GM21723 (cell line): ENCODE results near the gene MUC4.
"Not testable (repeated sequence)": the region's sequence is repeated elsewhere in the genome, so short reads cannot be mapped to it uniquely, and the experiment has no call there.

Experiments used
- ATAC-seq: cut with Tn5 transposase; IDR thresholded peaks from one replicate; pipeline ENCODE4 v1.9.1; 2021; ENCODE audit warnings: mild to moderate bottlenecking, moderate library complexity; ENCODE audit not compliant: unreplicated experiment

MUC4 gene

GRCh38 chr3:195790901-195791300, 20.8 kb downstream of the MUC4 start:
- ATAC-seq: no peak

- ATAC-seq: no peak
Observed at GRCh38 chr3:195788711-195789581, 22.8 kb downstream of the MUC4 start.

- ATAC-seq: not testable (repeated sequence)
Observed at GRCh38 chr3:195785781-195786405, 25.8 kb downstream of the MUC4 start.

- ATAC-seq: not testable (repeated sequence)
Observed at GRCh38 chr3:195784031-195784430, 27.7 kb downstream of the MUC4 start.

- ATAC-seq: not testable (repeated sequence)
Observed at GRCh38 chr3:195781236-195781635, 30.5 kb downstream of the MUC4 start.

- ATAC-seq: no peak
Observed at GRCh38 chr3:195777975-195778374, 33.8 kb downstream of the MUC4 start.

GRCh38 chr3:195774917-195775316, 36.8 kb downstream of the MUC4 start:
- no peak for ATAC-seq

GRCh38 chr3:195773956-195774537, 37.7 kb downstream of the MUC4 start:
- no peak for ATAC-seq

- ATAC-seq: no peak
Observed at GRCh38 chr3:195771646-195772300, 40.0 kb downstream of the MUC4 start.

GRCh38 chr3:195770841-195771645, 40.7 kb downstream of the MUC4 start:
- ATAC-seq: not testable (repeated sequence)

GRCh38 chr3:195770081-195770840, 41.5 kb downstream of the MUC4 start:
- no peak for ATAC-seq

- ATAC-seq: no peak
Observed at GRCh38 chr3:195769551-195769950, 42.2 kb downstream of the MUC4 start.

GRCh38 chr3:195768831-195769303, 42.9 kb downstream of the MUC4 start:
- no peak for ATAC-seq

- ATAC-seq: no peak
Observed at GRCh38 chr3:195768414-195768813, 43.3 kb downstream of the MUC4 start.

GRCh38 chr3:195767792-195768191, 43.9 kb downstream of the MUC4 start:
- no peak for ATAC-seq

- no peak for ATAC-seq
Observed at GRCh38 chr3:195766671-195767070, 45.1 kb downstream of the MUC4 start.

- ATAC-seq: no peak
Observed at GRCh38 chr3:195764961-195765706, 46.6 kb downstream of the MUC4 start.

- ATAC-seq: no peak
Observed at GRCh38 chr3:195763843-195764825, 47.6 kb downstream of the MUC4 start.
